Skeletal muscle cell (primary cell): ENCODE data around the gene CFAP61.
"Not testable (repeated sequence)": the region's sequence is repeated elsewhere in the genome, so short reads cannot be mapped to it uniquely, and the experiment has no call there.

Source experiments
- DNase-seq: peaks from one replicate; pipeline ENCODE4 v3.0.0-alpha.2; 2010; ENCODE audit warnings: low read depth
- H3K4me3 ChIP-seq: 2 replicates; pipeline ENCODE4 v1.5.1; 2011; ENCODE audit warnings: low read depth, mild to moderate bottlenecking, control low read depth, low read length, moderate library complexity

Gene CFAP61

DNA sequence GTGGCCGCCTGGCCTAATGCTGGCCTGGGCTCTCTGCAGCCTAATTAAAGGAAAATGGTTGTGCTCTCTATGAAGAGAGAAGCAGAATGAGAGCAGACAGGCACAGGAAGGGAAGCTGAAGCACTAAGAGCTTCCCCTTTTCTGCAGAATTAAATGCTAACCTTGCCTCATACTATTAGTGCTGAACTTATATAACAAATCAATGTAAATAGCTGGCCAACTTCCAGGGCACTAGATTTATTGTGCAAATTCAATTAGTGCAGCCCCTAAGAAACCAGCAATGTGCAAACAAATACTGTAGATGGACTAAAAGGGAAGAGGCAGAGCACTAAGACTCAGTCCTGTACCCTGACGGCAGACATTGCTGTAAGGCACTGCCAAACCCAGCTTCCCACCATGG lies 279.5 kb downstream of the CFAP61 start:
- no peak for DNase-seq

DNA sequence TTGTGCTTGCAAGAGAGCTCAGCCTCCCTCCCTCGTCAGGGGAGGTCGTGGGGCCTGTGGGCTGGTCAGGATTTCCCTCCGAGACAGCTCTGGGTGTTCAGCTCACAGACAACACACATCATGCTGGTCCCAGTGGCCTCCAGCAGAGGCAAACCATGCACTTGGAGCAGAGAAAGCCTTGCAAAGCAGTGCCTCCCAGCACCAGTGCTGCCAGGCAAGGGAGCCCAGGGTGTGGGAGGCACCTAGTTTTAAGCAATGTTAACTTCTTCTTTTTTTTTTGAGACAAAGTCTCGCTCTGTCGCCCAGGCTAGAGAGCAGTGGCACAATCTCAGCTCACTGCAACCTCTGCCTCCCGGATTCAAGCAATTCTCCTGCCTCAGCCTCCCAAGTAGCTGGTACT lies 281.5 kb downstream of the CFAP61 start:
- no peak for DNase-seq
- no peak overlapping the region for H3K4me3 ChIP-seq

More for the DNA sequence above, 279.5 kb downstream of the CFAP61 start:
- H3K4me3 ChIP-seq = no peak overlapping the region

DNA sequence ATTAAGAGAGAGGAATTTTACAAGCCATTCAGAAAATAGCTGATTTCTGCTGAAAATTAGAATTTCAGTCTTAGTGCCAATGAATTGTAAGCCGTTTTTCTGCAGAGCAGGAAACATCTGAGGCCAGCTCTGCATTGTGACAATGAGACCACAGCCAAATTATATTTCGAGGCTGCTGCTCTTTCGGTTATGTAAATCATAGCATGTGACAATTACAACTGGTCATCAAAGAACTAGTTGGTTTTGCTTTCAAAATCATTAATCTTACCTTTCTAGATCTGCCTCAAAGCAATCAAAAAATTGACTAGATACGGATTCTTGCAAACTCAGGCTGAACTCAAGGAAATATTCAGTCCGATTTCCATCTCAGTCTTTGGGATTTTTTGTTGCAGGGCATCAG lies 282.2 kb downstream of the CFAP61 start:
- no peak overlapping the region for H3K4me3 ChIP-seq
- DNase-seq = no peak

DNA sequence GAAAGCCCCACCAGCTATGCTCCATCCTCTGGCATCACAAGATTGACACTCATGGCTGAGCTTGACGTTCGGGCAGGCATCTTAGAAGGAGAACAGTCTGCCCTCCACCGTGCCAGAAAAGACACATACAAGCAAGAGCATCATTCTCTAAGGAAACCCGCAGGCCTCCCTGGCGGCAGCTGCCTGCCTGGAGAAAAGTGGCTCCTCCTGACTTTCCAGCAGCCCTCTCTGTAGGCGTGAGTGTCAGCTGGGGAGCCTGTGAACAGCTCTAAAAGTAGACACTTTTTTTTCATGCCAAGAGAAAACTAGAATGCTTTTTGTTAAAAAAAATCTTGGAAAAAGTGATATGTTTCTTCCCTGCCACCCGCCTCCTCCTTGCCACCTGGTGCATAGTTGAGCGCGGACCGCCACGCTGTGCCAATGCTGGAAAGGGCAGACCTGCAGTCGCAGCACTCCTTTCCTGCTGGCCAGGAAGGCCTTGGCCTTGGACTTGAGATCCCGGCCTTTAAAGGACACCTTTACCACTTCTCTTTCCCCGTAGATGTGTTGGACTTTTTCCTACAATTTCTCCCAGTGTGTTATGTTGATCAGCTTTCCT lies 285.9 kb downstream of the CFAP61 start:
- no peak overlapping the region for H3K4me3 ChIP-seq
- no peak for DNase-seq

DNA sequence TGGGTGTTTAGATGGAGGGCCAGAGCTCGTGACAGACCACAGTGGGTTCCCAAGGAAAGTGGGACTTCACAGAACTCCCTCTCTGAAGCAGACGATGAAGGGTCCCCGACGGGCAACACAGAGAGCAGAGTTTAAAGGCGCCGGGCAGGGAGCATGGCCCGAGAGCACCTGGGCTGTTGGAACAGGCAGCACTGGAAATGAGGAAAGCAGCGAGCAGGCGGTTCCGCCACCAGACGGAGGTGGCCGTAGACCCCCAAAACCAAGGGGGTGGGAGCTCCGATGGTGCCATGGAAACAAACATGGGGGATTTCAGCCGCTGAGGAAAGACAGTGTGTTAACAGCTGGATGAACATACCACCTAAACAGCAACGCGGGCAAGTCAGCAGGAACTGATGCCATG lies 288.1 kb downstream of the CFAP61 start:
- H3K4me3 ChIP-seq = no peak overlapping the region
- DNase-seq = no peak

DNA sequence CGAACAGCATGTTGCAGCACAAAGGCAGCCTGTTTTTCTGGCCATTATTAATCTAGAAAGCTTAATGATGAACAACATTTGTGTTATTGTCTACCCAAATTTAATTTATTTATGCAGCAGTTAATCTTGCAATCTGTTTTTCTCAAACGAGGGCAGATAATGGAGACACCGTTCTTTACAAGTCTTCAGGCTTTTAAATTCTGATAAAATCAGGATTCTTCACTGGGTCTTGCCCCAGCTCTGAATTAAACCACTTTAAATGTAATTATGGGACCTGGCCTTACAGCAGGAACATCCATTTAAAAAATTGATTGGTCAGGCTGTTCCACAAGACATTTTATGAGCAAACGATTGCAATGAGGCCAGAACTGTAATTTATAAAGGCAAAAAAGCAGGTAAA lies 289.0 kb downstream of the CFAP61 start:
- no peak overlapping the region for H3K4me3 ChIP-seq
- no peak for DNase-seq

DNA sequence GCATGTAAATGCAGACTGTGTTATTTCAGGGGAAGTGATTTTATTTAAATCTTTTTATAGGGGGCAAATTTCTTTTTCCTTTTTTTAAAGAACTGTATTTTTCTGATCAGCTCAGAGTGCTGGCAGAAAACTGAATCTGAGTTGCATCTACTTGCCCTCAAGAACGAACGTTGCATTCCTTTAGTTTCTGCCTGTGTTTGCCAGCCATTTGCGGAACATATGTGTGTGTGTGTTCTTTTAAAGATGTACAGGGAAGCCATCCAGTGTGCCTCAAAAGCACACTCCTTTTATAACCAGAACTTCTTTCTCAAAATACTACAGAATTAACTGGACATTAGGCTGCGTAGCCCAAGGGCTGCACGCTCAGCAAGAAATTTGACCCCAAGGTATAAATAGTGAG lies 289.7 kb downstream of the CFAP61 start:
- DNase-seq = no peak
- H3K4me3 ChIP-seq = no peak overlapping the region

DNA sequence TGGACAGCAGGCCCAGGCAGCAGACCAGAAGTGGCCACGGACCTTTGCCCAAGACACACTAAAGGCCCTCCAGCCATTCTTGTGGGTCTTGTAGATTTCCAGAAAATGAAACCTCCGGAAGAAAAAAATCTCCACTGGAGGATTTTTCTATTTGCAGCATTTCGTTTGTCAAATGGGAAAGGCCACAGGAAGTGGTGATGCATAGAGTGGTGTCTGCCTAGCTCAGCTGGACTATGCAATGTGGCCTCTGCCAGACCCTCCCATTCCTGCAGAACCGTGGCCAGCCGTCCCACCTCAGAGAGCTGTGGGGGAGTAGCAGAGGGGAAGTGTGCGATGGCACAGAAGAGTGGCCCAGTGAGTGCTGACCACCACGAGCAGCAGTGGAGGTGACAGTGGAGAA lies 291.6 kb downstream of the CFAP61 start:
- DNase-seq = no peak
- H3K4me3 ChIP-seq = no peak overlapping the region

DNA sequence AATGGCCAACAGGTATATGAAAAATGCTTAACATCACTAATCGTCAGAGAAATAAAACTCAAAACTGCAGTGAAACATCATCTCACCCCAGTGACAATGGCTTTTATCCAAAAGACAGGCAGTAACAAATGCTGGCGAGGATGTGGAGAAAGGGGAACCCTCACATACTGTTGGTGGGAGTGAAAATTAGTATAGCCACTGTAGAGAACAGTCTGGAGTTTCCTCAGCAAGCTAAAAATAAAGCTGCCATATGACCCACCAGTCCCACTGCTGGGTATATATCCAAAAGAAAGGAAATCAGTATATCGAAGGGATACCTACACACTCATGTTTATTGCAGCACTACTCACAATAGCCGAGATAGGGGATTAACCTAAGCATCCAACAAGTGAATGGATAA lies 292.1 kb downstream of the CFAP61 start:
- DNase-seq = no peak

DNA sequence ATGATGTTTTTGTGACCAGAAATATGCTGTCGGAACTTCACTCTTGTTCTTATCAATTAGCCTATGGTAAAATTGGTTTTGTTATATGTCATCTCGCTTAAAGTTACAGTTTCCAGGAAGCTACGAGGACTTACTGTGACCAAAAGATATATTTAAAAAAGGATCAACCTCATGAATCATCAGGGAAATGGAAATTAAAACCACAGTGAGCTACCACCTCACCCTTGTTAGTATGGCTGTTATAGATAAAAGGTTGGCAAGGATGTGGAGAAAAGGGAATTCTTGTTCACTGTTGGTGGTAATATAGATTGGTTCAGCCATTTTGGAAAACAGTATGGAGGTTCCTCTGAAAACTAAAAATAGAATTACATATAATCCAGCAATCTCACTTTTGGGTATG lies 301.2 kb downstream of the CFAP61 start:
- DNase-seq = no peak
- no peak overlapping the region for H3K4me3 ChIP-seq

More for the DNA sequence above, 292.1 kb downstream of the CFAP61 start:
- H3K4me3 ChIP-seq = no peak overlapping the region

DNA sequence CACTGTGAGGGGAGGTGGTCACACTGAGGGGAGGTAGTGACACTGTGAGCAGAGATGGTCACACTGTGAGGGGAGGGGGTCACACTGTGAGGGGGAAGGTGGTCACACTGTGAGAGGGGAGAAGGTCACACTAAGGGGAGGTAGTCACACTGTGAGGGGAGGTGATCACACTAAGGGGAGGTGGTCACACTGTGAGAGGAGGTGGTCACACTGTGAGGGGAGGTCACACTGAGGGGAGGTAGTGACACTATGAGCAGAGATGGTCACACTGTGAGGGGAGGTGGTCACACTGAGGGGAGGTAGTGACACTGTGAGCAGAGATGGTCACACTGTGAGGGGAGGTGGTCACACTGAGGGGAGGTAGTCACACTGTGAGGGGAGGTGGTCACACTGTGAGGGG lies 303.2 kb downstream of the CFAP61 start:
- not testable (repeated sequence) for H3K4me3 ChIP-seq, DNase-seq

DNA sequence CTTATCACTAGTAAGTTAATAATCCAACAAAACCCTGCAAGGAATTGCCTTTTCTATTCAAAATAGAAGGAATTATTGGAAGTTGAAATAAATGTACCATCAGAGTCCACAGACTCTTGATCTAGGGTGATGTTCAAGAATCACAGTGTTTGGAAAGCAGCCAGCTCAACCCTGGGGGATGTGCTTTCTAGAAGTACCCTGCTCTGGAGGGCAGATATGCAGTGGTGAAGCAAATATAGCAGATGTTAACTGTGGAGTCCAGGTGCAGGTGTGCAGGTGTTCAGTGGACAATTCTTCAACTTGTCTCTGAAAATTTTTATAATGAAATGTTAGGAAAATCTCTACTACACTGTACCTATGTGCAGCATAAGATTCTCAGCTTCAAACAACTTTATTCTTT lies 306.5 kb downstream of the CFAP61 start:
- no peak for DNase-seq
- H3K4me3 ChIP-seq = no peak overlapping the region

DNA sequence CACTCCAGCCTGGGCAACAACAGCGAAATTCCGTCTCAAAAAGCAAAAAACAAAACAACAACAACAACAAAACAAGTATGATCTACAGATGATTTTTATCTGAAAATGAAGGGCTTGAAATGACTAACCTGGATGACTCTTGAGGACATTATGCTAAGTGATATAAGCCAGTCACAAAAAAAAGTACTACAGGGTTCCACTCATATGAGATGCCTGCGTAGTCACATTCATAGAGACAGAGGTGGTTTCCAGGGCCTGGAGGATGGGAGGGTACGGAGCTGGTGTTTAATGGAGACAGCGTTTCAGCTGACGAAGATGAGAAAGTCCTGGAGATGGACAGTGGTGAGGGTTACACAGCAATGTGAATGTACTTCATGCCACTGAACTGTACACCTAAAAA lies 307.3 kb downstream of the CFAP61 start:
- DNase-seq = no peak
- no peak overlapping the region for H3K4me3 ChIP-seq

DNA sequence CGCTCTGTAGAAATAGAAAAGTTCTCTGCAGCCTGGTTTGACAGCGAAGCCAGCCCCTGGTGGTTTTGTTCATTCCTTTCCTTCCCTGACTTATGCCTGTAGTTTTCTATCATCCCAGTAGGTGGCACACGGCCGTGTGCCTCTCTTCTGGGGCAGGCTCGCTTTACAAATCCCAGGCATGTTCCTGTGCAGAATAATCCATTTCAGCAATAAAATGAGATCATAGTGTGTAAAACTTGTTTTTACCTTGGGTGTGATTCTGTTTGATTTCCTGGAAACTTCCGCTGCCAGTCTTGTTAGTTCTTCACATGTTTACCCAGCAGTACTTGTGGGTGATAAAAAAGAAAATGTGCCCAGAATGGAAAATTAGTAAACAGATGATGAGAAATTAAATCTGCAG lies 308.1 kb downstream of the CFAP61 start:
- H3K4me3 ChIP-seq = no peak overlapping the region
- DNase-seq = peak; percentile 27

DNA sequence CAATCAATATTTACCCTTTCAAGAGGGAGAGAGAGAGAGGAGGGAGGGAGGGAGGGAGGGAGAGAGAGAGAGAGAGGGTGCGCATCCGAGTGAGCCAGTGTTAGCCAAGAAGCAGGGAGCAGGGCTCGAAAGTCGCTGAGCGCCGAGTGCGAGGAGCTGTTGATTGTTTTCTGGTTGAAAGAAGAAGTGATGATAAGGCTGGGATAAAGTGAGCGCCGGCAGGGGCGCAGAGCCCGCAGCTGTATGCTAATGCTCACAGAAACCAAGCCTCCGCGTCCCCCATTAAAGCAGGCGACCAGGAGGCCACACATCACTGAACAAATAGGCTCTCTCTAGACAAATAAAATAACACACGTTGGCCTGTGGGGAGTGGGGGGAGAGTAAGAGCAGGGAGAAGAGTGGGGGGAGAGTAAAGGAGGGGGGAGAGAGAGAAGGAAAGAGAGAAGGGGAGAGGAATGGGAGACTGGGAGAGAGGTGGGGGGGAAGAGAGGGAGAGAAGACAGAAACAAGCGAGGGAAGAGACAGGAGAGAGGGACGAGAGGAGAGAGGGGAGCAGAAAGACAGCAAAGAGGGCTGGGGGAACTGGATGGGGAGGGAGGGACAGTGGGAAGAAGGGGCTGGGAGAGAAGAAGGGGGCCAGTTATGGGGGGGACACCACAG lies 310.6 kb downstream of the CFAP61 start:
- DNase-seq = no peak
- no peak overlapping the region for H3K4me3 ChIP-seq

DNA sequence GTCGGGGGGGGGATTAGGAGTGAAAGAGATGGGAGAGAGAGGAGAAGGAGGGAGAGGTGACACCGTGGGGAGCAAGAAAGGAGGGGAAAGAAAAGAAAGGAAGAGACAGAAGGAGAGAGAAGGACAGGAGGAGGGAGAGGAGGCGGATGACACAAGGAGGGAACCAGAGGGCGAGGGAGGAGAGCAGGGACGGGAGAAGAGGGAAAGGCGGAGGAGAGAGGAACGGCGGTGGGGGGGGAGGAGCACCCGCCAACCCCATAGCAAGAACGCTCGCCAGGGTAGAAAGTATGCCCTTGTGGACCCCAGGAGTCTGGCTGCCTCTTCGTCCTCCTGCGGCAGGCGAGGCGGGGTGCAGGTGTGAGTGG lies 311.1 kb downstream of the CFAP61 start:
- no peak for DNase-seq
- H3K4me3 ChIP-seq = no peak overlapping the region

DNA sequence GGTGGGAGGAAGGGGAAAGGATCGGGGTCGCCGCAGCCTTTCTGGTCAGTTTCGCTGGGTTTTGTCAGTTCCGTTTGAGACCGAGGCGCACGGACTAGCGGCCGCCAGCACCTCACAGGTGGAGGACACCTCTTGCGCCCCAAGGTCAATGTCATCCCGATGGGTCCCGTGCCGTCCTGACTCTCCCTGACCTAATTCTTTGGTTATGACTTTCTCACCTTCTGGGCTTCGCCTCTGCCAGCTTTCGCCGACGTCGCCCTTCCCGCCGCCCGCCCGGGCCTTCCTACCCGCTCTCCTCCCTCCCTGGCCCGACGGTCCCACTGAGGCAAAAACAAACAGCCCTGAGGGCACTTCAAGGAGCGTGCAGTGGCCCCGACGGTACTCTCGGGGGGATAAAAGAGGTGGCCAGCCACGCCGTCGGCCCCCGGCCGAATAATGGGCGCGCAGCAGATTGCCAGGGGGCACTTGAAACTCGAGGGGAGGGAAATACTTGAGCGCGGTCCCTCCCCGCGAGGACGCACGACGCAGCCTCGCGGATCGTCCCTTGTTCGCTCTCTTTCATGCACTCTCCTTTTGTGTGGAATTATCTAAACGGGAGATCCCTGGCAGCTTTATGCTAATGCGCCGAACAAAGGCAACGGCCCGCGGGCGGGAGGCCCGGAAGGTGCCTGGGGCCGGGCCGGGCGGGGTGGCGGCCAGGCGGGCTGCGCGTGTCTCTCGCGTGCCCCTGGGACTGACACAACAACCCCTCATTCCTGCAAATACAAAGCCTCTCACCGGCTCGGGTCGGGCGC lies 311.7 kb downstream of the CFAP61 start:
- H3K4me3 ChIP-seq = no peak overlapping the region

DNA sequence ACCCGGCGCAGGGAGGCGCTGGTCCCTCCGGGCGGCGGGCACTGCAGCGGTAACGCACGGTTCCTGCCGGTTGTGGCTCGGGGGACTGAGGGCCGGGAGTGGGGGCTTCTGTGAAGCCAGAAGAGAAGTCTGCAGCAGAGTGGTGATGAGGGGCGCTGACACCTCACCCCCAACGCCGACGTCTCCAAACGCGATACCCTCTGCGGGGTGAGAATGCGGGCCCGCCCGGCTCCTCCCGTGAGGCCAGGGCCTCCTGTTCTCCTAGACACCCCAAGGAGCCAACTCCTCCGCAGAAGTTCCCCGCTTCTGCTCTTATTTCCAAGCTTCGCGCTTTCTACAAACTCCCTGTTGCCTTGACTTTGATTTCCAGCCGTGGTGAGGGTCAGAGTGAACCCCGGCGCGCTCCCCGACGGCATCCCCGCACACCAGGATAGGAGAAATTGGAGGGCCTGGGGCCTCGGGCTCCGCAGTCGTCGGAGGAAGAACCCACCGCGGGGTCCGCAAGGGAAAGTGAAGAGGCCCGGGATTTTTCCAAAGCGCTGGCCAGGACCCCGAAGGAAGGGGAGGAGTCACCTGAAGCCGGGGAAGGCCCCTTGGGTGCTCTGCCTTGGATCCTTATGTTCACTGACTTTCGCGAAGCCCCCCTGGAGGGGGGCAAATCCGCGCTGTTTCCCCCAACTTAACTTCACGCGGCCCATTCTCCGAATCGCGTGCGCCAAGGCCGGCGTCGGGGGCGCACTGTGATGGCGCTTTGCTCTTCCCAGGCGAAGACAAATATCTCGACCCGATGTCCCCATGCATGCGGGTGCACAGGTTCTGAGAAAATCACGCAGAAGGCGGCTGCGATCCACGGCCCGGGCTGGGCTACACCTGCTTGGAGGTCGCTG lies 312.5 kb downstream of the CFAP61 start:
- H3K4me3 ChIP-seq = no peak overlapping the region
- no peak for DNase-seq

More for the DNA sequence above, 311.7 kb downstream of the CFAP61 start:
- no peak for DNase-seq

DNA sequence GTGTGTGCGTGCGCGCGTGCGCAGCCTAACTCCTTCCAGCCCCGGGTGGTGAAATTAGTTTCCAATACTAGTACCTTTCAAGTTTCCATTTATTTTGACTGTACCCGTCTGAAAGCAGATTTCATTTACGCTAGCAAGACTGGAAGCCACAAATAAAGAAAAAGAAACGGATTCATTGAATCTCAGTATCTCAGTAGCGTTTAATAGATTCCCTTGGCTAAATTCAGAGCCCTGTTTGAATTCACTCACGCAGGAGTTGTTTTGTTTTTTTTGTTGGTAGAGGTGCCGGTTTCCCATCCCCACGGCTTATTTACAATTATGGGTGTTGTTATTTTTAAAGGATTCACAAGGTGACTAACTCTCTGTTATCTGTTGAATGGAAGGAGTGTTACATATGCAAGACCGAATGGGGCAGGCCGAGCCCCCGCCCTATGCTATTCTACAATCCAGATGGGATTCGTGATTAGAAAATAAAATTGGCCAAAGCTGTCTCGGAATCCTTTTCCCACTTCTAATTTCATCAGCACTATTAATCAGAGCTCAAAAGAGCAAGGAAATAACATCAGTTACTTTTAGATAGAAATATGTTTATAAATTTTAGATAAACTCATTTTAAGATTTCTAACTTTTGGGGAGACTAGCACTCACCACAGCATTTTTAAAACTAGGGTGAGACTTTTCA lies 313.3 kb downstream of the CFAP61 start:
- DNase-seq = no peak
- H3K4me3 ChIP-seq = no peak overlapping the region

DNA sequence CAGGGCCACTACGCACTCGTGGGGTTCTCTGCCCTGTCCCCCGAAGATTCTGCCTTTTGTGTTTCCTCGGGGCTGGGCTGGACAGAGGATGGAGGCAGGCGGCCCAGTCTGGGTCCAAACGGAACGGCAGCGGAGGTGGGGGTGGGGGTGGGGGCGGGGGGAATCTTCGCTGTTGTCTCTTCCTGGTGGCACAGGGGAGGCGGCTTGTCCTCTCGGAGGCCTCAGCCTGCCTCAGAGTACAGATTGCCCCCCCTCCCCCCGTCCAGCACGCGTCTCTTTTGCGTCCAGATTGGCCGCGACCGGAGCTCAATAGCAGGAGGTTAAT lies 314.2 kb downstream of the CFAP61 start:
- DNase-seq = no peak
- no peak overlapping the region for H3K4me3 ChIP-seq
